Body of pancreas (tissue), 4 donors: ENCODE results near the gene KANK2. TPM values are rescaled to one million over a fixed set of nuclear protein-coding genes. Genes with fewer than 3 reads are reported as not detected.

ENCODE experiments used
- ATAC-seq: fragments of 150-250 bp; one replicate; pipeline ENCODE4 v1.9.1; 2016
- DNase-seq, 4 donors: peaks; one replicate each; pipeline ENCODE4 v3.0.0-alpha.2; 2019
- H3K27ac ChIP-seq, 4 donors: fragments of 200-600 bp; sonication (generic); 1 replicate in 3 of 4; 2 replicates in 1 of 4; pipeline versions ENCODE4 v1.5.1 to v1.6.1; 2016 to 2019; ENCODE audit warnings: mild to moderate bottlenecking in 1 of 4, mixed read lengths in 1 of 4, moderate library complexity in 1 of 4
- H3K27me3 ChIP-seq, 2 donors: fragments of 200-600 bp; sonication (generic); one replicate each; pipeline ENCODE4 v1.6.0; 2016; ENCODE audit warnings: mild to moderate bottlenecking in 1 of 2
- H3K36me3 ChIP-seq, 2 donors: fragments of 200-600 bp; sonication (generic); replicated peaks in 1 of 2; 2 replicates each; pipeline ENCODE4 v1.5.1; 2016; ENCODE audit warnings: low read depth in 2 of 2; ENCODE audit not compliant: insufficient read depth in 1 of 2
- H3K4me1 ChIP-seq: fragments of 200-600 bp; sonication (generic); one replicate; pipeline ENCODE4 v1.6.0; 2016
- H3K4me3 ChIP-seq, 2 donors: fragments of 200-600 bp; sonication (generic); 1 replicate in 1 of 2; 2 replicates in 1 of 2; pipeline ENCODE4 v1.5.1; 2016 to 2019
- H3K9me3 ChIP-seq, 3 donors: fragments of 200-600 bp; sonication (generic); 1 replicate in 2 of 3; 2 replicates in 1 of 3; pipeline ENCODE4 v1.5.1; 2016
- CTCF ChIP-seq, 7 experiments: fragments of 450-650 bp in 4 of 7; fragments of 200-600 bp in 3 of 7; sonication (generic) in 3 of 7; IDR thresholded peaks; one replicate each; pipeline ENCODE4 v1.5.1; 2016 to 2019; ENCODE audit warnings: antibody characterized with exemption in 7 of 7
- POLR2A ChIP-seq, 3 donors: fragments of 450-650 bp; IDR thresholded peaks; one replicate each; pipeline ENCODE4 v1.6.1; 2016; ENCODE audit warnings: antibody characterized with exemption in 3 of 3, mild to moderate bottlenecking in 2 of 3
- WGBS, 2 donors: methylation state at CpG; one replicate each; pipeline ENCODE4 v1.1.5; 2017; 5-methylcytosine and 5-hydroxymethylcytosine counted together
- intact Hi-C: fragments of 100-400 bp; cut with DNase I; formaldehyde crosslinking; loops from one replicate; pipeline ENCODE4 v1.15.1; 2023
- total RNA-seq, 2 donors: library from RNA; depleted of rRNA; stranded (reverse); fragments of >200 nt; gene quantifications; one replicate each; pipeline ENCODE4 v1.1.0, GENCODE V29; 2016

KANK2 gene
- total RNA-seq, 2 donors from 2014 or later, result 133 to 165 TPM

- H3K27ac ChIP-seq, result no peak overlapping the region
- no peaks in the 10 kb centered on the region for H3K27me3 ChIP-seq
- TF ChIP-seq POLR2A (IDR thresholded peaks at IDR 0.05) (no peak), CTCF (IDR thresholded peaks at IDR 0.05) (no peak)
- WGBS, 2 donors, result 95 to 97% methylated on average over 3 of the region's 3 CpGs
- no peaks in the 10 kb centered on the region for H3K9me3 ChIP-seq
- H3K4me3 ChIP-seq, result no peak overlapping the region
- H3K4me1 ChIP-seq, result no peaks in the 10 kb centered on the region
- no peak for DNase-seq
- no peak for ATAC-seq
- intact Hi-C loops, result no loop called here
- peaks cover 0 to 7% of the 10 kb centered on the region in 2 donors for H3K36me3 ChIP-seq
Observed at GRCh38 chr19:11221082-11221598, 23.8 kb upstream of the KANK2 start.

DNA sequence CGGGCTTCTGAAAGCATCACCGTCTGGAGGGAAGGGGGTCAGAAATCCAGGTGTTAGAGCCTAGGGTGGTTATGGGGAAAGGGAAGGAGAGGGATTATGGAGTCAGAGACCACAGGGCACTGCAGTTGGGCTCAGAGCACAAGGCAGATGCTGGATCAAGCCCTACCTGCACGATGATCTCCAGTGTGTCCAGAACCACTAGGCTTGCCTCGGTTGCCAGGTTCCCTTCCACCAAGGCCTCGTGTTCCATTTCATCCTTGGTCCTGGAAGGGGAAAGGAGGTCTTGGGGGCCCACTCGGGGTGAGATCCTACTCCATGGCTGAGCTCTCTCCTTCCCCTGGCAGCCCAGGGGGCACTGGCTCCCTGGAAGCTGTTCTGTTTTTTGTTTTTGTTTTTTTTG is 17.0 kb upstream of the KANK2 start:
- no peaks in the 10 kb centered on the region for H3K4me1 ChIP-seq
- H3K27me3 ChIP-seq, result no peaks in the 10 kb centered on the region
- intact Hi-C loops, result no loop called here
- WGBS, 2 donors, result 91 to 96% methylated on average over 6 of the region's 6 CpGs
- peaks cover 0 to 8% of the 10 kb centered on the region in 2 donors for H3K36me3 ChIP-seq
- DNase-seq (no peak), ATAC-seq (no peak)
- no peaks in the 10 kb centered on the region for H3K9me3 ChIP-seq
- no peak for TF ChIP-seq CTCF (IDR thresholded peaks at IDR 0.05)
- TF ChIP-seq POLR2A (IDR thresholded peaks at IDR 0.05), result no peak
- H3K4me3 ChIP-seq, result no peak overlapping the region
- H3K27ac ChIP-seq, result no peak overlapping the region

- ATAC-seq, result no peak
- Histone ChIP-seq H3K4me3 (no peak overlapping the region), H3K9me3 (no peaks in the 10 kb centered on the region), H3K36me3 (peaks cover 0 to 8% of the 10 kb centered on the region in 2 donors), H3K27ac (no peak overlapping the region), H3K27me3 (no peaks in the 10 kb centered on the region), H3K4me1 (peaks cover 6% of the 10 kb centered on the region)
- 88 to 92% methylated on average over 1 of the region's 1 CpG for WGBS, 2 donors
- DNase-seq, result no peak
- intact Hi-C loops, result no loop called here
- TF ChIP-seq POLR2A (IDR thresholded peaks at IDR 0.05) (no peak), CTCF (IDR thresholded peaks at IDR 0.05) (no peak)
Observed at GRCh38 chr19:11210656-11210928, 13.2 kb upstream of the KANK2 start.

GRCh38 chr19:11209839-11210655 is 12.7 kb upstream of the KANK2 start:
- Histone ChIP-seq H3K27me3 (no peaks in the 10 kb centered on the region), H3K9me3 (no peaks in the 10 kb centered on the region), H3K4me3 (no peak overlapping the region), H3K27ac (no peak overlapping the region), H3K4me1 (peaks cover 9% of the 10 kb centered on the region), H3K36me3 (peaks cover 0 to 5% of the 10 kb centered on the region in 2 donors)
- TF ChIP-seq POLR2A (IDR thresholded peaks at IDR 0.05) (no peak), CTCF (IDR thresholded peaks at IDR 0.05) (no peak)
- DNase-seq (no peak), ATAC-seq (no peak)
- intact Hi-C loops, result loop anchor here (10.0 kb wide), 1 partner anchor 175 kb away; no protein-coding TSS in a partner anchor
- 83 to 86% methylated on average over 2 of the region's 2 CpGs for WGBS, 2 donors
